Mesodermal cell (in vitro differentiated cells): ENCODE measurements around the gene KRT26. TPM values are rescaled to one million over a fixed set of nuclear protein-coding genes. Genes with fewer than 3 reads are reported as not detected.
A peak's percentile ranks its signal among the peaks of the same experiment; 100 is the strongest.
"Not testable (repeated sequence)": the region's sequence is repeated elsewhere in the genome, so short reads cannot be mapped to it uniquely, and the experiment has no call there.

ENCODE experiments used
- H3K27ac ChIP-seq: 2 replicates; pipeline ENCODE4 v1.7.0; 2013; ENCODE audit warnings: mild to moderate bottlenecking, low read depth, low read length, moderate library complexity; ENCODE audit not compliant: severe bottlenecking
- H3K36me3 ChIP-seq: 2 replicates; pipeline ENCODE4 v1.7.1; 2013; ENCODE audit warnings: mild to moderate bottlenecking, low read length, moderate library complexity; ENCODE audit not compliant: control insufficient read depth, insufficient read depth
- H3K4me1 ChIP-seq: one replicate; pipeline ENCODE4 v1.7.1; 2013; ENCODE audit warnings: mild to moderate bottlenecking, low read length; ENCODE audit not compliant: insufficient read depth, control insufficient read depth, poor library complexity, severe bottlenecking
- H3K4me3 ChIP-seq: 2 replicates; pipeline ENCODE4 v1.7.0; 2013; ENCODE audit warnings: low read length, control low read depth, mild to moderate bottlenecking; ENCODE audit not compliant: insufficient read depth, poor library complexity, severe bottlenecking; ENCODE audit errors: extremely low read depth
- H3K9me3 ChIP-seq: 2 replicates; pipeline ENCODE4 v1.7.1; 2013; ENCODE audit warnings: mild to moderate bottlenecking, low read length, moderate library complexity; ENCODE audit not compliant: control insufficient read depth
- WGBS, 2 experiments: methylation state at CpG; one replicate each; pipeline ENCODE4 v1.1.5; 2013; ENCODE audit warnings: missing lambda C conversion rate in 2 of 2; ENCODE audit not compliant: insufficient coverage in 2 of 2; 5-methylcytosine and 5-hydroxymethylcytosine counted together
- polyA plus RNA-seq, 2 experiments: library from polyadenylated mRNA; stranded (reverse); fragments of 50-300 nt; gene quantifications; one replicate each; pipeline ENCODE4 v1.2.3, GENCODE V29; 2013

The KRT26 gene, protein sequence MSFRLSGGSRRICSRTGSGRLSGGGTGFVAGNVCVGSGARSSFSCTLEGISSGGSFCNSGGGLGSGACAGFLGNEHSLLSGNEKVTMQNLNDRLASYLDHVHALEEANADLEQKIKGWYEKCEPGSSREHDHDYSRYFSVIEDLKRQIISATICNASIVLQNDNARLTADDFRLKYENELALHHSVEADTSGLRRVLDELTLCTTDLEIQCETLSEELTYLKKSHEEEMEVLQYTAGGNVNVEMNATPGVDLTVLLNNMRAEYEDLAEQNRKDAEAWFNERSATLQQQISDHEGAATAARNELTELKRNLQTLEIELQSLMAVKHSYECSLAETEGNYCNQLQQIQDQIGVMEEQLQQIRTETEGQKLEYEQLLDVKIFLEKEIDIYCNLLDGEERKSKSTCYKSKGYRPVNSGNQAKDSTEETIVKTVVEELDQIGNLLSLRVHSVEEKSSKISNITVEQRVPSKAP
- polyA plus RNA-seq (2013, experiment 1 of 2), result not detected
- polyA plus RNA-seq (2013, experiment 2 of 2), result not detected

- H3K36me3 ChIP-seq, result no peaks in the 10 kb centered on the region
- 88% methylated on average over 2 of the region's 3 CpGs; no CpG with 5 or more reads in 1 of the 2 experiments for WGBS, 2 experiments
These were observed at the start of gene KRT26 for GRCh38 chr17:40772101-40772500. Gene KRT26 (minus strand): TSS chr17:40772201. CDS start chr17:40772113, 88 bp downstream.

DNA sequence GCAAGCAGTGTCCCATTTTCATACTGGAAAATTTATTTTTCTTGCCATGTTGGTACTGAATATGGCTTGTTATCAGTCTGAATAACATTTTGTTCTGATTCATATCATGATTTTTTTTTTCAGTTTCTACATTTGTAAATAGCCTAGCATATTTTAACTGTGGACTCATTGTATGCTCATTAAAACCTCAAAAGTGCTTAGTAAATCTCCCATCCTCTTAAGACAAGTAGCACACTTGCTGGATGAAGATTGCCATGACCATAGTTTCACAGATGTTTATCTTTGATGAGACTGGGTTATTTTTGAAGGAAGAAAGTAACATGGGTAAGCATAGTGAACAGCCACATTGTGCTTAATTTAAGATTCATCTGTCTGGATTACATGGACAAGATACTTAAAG, 49.5 kb upstream of the KRT26 start:
- Histone ChIP-seq H3K27ac (no peak overlapping the region), H3K36me3 (peaks cover 10% of the 10 kb centered on the region), H3K9me3 (no peaks in the 10 kb centered on the region), H3K4me1 (no peaks in the 10 kb centered on the region), H3K4me3 (no peak overlapping the region)

More at GRCh38 chr17:40772101-40772500, at the start of gene KRT26:
- H3K9me3 ChIP-seq, result no peaks in the 10 kb centered on the region
- no peaks in the 10 kb centered on the region for H3K4me1 ChIP-seq
- no peak within 1 kb of the TSS for H3K4me3 ChIP-seq
- no peak within 1 kb of the TSS for H3K27ac ChIP-seq

DNA sequence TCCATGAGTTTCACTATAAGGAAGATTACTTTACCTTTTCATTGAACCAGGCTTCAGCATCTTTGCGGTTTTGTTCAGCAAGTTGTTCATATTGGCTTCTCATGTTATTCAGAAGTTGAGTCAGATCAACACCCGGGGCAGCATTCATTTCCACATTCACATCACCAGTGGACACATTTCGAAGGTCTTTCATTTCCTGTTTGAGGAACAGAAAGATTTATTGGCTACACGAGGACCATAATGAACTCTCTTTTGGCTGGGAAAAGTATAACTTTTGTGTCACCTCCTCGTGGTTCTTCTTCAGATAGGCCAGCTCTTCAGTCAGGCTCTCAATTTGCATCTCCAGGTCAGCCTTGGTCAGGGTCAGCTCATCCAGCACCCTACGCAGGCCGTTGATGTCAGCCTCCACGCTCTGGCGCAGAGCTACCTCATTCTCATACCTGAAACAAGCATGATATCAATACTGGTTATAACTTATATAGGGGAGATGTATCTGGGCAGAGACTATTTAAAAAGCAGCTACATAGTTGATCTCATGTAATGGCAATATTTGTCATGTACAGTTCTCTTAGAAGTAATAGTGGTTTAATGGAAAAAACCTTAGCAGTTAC, 48.3 kb upstream of the KRT26 start:
- H3K27ac ChIP-seq, result no peak overlapping the region
- 93 to 97% methylated on average over 4 of the region's 9 CpGs for WGBS, 2 experiments
- peak overlapping the region; percentile 58 for H3K4me3 ChIP-seq
- peaks cover 10% of the 10 kb centered on the region for H3K36me3 ChIP-seq
- no peaks in the 10 kb centered on the region for H3K4me1 ChIP-seq
- no peaks in the 10 kb centered on the region for H3K9me3 ChIP-seq

DNA sequence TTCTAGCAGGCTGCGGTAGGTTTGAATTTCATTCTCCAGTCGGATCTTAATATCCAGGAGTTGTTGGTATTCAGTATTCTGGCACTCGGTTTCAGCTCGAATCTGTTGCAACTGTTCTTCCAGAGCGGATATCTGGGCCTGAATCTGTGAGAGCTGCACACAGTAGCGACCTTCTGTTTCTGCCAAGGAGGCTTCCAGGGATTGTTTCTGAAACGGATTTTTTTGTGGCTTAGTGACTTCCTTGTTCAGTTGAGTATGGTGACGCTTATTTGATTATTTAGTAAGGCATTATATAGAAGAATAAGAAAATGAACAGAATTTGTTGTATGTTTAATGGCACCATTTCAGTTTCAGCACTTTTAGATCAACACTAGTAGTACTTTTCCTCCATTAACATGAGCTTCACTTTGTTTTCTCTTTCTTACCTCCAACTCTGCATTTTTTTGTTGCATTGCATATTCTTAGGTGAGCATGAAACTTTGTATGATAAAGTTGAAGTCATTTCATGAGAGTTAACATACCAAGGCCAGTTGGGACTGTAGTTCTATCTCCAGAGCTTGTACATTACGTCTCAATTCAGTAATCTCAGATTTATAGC, 47.6 kb upstream of the KRT26 start:
- peak overlapping the region; percentile 58 for H3K4me3 ChIP-seq
- WGBS, 2 experiments, result 79 to 86% methylated on average over 4 to 5 of the region's 9 CpGs
- H3K4me1 ChIP-seq, result no peaks in the 10 kb centered on the region
- peak overlapping the region; percentile 82 for H3K27ac ChIP-seq
- peaks cover 10% of the 10 kb centered on the region for H3K36me3 ChIP-seq
- no peaks in the 10 kb centered on the region for H3K9me3 ChIP-seq

- Histone ChIP-seq H3K4me3 (peak overlapping the region; percentile 58), H3K4me1 (no peaks in the 10 kb centered on the region), H3K9me3 (no peaks in the 10 kb centered on the region), H3K27ac (peak overlapping the region; percentile 82), H3K36me3 (peaks cover 10% of the 10 kb centered on the region)
- 0 to 1% methylated on average over 60 of the region's 73 CpGs for WGBS, 2 experiments
These were observed 46.9 kb upstream of the KRT26 start for GRCh38 chr17:40818733-40819527.

DNA sequence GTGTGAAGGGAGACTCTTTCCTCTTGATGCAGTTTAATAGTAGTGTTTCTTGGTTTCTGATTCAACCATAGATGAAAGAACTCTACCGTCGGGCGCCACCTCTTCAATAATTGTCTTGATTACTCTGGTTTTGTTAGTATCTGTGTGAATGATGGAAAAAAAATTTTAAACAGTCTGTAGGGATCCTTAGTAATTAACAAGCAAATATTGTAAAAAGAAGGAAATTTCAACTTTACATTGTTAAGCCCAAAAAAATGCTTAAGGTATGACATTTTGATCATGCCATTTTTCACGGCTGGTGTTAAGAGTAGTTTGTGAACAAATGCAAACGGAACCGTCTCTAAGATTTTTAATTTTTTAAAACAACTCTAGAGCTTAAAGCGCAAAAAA, 46.3 kb upstream of the KRT26 start:
- H3K27ac ChIP-seq, result peak overlapping the region; percentile 82
- WGBS, 2 experiments, result 0% methylated on average over 1 of the region's 7 CpGs; no CpG with 5 or more reads in 1 of the 2 experiments

GRCh38 chr17:40817103-40817682, 45.2 kb upstream of the KRT26 start:
- WGBS, 2 experiments, result 100% methylated on average over 2 to 4 of the region's 4 CpGs
- H3K27ac ChIP-seq, result no peak overlapping the region
- no peaks in the 10 kb centered on the region for H3K9me3 ChIP-seq
- no peaks in the 10 kb centered on the region for H3K4me1 ChIP-seq
- H3K36me3 ChIP-seq, result peaks cover 10% of the 10 kb centered on the region
- H3K4me3 ChIP-seq, result no peak overlapping the region

More for the DNA sequence above, 46.3 kb upstream of the KRT26 start:
- peaks cover 10% of the 10 kb centered on the region for H3K36me3 ChIP-seq
- peak overlapping the region; percentile 58 for H3K4me3 ChIP-seq
- H3K4me1 ChIP-seq, result no peaks in the 10 kb centered on the region
- no peaks in the 10 kb centered on the region for H3K9me3 ChIP-seq

DNA sequence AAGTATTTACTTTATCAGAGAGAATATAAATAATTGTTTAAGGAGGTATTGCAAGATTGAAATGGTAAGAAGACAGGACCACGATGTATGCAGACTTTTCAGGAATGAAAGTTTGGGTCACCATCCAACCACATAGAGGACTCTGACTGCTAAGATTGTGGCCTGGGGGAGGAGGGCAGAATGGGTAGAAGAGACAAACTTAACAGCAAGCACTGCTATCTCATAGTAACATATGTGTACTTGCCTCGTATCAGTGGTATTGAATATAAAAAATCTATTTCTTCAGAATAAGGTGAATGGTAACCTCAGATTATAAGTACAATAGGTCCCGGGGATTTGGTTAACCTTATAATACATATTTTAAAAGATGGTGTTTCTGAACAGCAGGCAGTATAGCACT, 44.6 kb upstream of the KRT26 start:
- Histone ChIP-seq H3K4me1 (no peaks in the 10 kb centered on the region), H3K4me3 (no peak overlapping the region), H3K9me3 (no peaks in the 10 kb centered on the region), H3K27ac (no peak overlapping the region), H3K36me3 (peaks cover 10% of the 10 kb centered on the region)
- 100% methylated on average over 1 of the region's 3 CpGs; no CpG with 5 or more reads in 1 of the 2 experiments for WGBS, 2 experiments

DNA sequence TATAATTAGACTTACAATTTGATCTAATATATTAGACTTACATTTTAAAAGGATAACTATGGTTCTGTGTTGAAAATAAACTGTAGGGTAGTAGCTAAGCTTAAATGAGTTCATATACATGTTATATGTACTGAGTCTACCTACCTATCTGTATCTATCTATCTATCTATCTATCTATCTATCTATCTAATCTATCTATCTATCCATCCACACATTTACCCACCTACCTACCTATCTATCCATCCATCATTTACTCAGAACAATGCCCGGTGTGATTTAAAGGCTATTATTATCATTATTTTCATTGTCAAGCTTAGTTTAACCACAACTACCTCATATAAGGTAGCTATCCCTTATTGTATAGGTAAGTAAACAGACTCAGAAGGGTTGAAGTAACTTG, 43.4 kb upstream of the KRT26 start:
- peaks cover 3% of the 10 kb centered on the region for H3K4me1 ChIP-seq
- no CpG with 5 or more reads among the region's 1 CpG for WGBS, 2 experiments
- peaks cover 10% of the 10 kb centered on the region for H3K36me3 ChIP-seq
- no peak overlapping the region for H3K4me3 ChIP-seq
- no peak overlapping the region for H3K27ac ChIP-seq
- H3K9me3 ChIP-seq, result no peaks in the 10 kb centered on the region

DNA sequence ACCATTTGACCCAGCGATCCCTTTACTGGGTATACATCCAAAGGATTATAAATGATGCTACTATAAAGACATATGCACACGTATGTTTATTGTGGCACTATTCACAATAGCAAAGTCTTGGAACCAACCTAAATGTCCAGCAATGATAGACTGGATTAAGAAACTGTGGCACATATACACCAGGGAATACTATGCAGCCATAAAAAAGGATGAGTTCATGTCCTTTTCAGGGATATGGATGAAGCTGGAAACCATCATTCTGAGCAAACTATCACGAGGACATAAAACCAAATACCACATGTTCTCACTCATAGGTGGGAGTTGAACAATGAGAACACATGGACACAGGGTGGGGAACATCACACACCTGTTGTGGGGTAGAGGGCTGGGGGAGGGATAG, 42.7 kb upstream of the KRT26 start:
- H3K36me3 ChIP-seq, result peaks cover 10% of the 10 kb centered on the region
- not testable (repeated sequence) for H3K9me3 ChIP-seq, H3K4me3 ChIP-seq, H3K4me1 ChIP-seq, H3K27ac ChIP-seq
- WGBS, 2 experiments, result no CpG with 5 or more reads among the region's 3 CpGs
